Ovary (tissue), 9 donors: ENCODE results near the gene CNGA2. TPM values are rescaled to one million over a fixed set of nuclear protein-coding genes. Genes with fewer than 3 reads are reported as not detected.

Source experiments
- DNase-seq, 5 donors: peaks; one replicate each; pipeline ENCODE4 v3.0.0-alpha.2; 2019 to 2020
- H3K27ac ChIP-seq, 2 donors: fragments of 200-600 bp; one replicate each; pipeline versions ENCODE4 v1.5.1 to v1.8.0; 2019 to 2022
- H3K27me3 ChIP-seq: fragments of 200-600 bp; one replicate; pipeline ENCODE4 v1.8.0; 2022
- H3K36me3 ChIP-seq: fragments of 200-600 bp; sonication (generic); one replicate; pipeline ENCODE4 v1.5.1; 2019
- H3K4me1 ChIP-seq: one replicate; pipeline ENCODE4 v1.8.1; 2013; ENCODE audit warnings: mild to moderate bottlenecking, moderate library complexity; ENCODE audit not compliant: insufficient read depth
- H3K4me3 ChIP-seq: fragments of 200-600 bp; sonication (generic); one replicate; pipeline ENCODE4 v1.5.1; 2017
- H3K9me3 ChIP-seq, 2 donors: fragments of 200-600 bp in 1 of 2; sonication (generic) in 1 of 2; one replicate each; pipeline versions ENCODE4 v1.5.1 to v1.8.1; 2013 to 2019; ENCODE audit warnings: mild to moderate bottlenecking in 1 of 2, moderate library complexity in 1 of 2
- CTCF ChIP-seq, 3 donors: fragments of 450-650 bp in 2 of 3; fragments of 200-600 bp in 1 of 3; IDR thresholded peaks; one replicate each; pipeline versions ENCODE4 v1.5.1 to v1.8.0; 2016 to 2022; ENCODE audit warnings: antibody characterized with exemption in 3 of 3, mild to moderate bottlenecking in 1 of 3
- EP300 ChIP-seq: sonication (generic); formaldehyde crosslinking; IDR thresholded peaks from one replicate; pipeline ENCODE4 v1.6.1; 2017; ENCODE audit warnings: antibody characterized with exemption
- POLR2A ChIP-seq: fragments of 450-650 bp; IDR thresholded peaks from one replicate; pipeline ENCODE4 v1.6.1; 2017; ENCODE audit warnings: antibody characterized with exemption, mild to moderate bottlenecking, moderate library complexity
- WGBS, 3 donors: extraction: QIAGEN DNeasy Blood & Tissue Kit in 1 of 3; methylation state at CpG; one replicate each; pipeline versions ENCODE4 v1.1.5 to v1.1.7; 2013 to 2017; 5-methylcytosine and 5-hydroxymethylcytosine counted together
- intact Hi-C, 4 donors: fragments of 100-400 bp; cut with DNase I; formaldehyde crosslinking; loops; one replicate each; pipeline versions ENCODE4 v1.11.0 to v1.15.1; 2022 to 2023
- polyA plus RNA-seq, 2 donors: library from polyadenylated mRNA; stranded (reverse); fragments of 200-250 nt in 1 of 2; fragments of 350-450 nt in 1 of 2; fragmentation: Illumina TruSeq in 1 of 2; extraction: RNeasy Lipid Tissue Mini Kit (QIAGEN cat#74804) in 1 of 2; gene quantifications; one replicate each; pipeline ENCODE4 v1.2.3, GENCODE V29; 2013 to 2014
- total RNA-seq, 7 donors: library from RNA; depleted of rRNA in 2 of 7; stranded (reverse); fragments of >200 nt in 2 of 7; fragmentation: NEBNext Ultra II Directional in 3 of 7; extraction: Animal tissue kit (Norgen Biotek cat#: 25700) in 3 of 7; gene quantifications; one replicate each; pipeline versions ENCODE4 v1.1.0 to v1.2.4, GENCODE V29; 2016 to 2023
- donor health status: DM: no; HTN: no; CAD: no; lungs with moderate emphysema.
- donor health status: DM: no; HTN: no; CAD: no.
- donor health status: Bipolar disorder and iron deficiency.
- donor health status: DM: yes; HTN: yes; CAD: no.
- donor health status: DM: no; HTN: no; CAD: no.
- donor health status: DM: yes; HTN: yes; CAD: no.

The CNGA2 gene
- total and polyA plus RNA-seq, 9 donors: not detected

GRCh38 chrX:151723156-151723760 lies 11.3 kb upstream of the CNGA2 start:
- intact Hi-C loops: no loop called here
- Histone ChIP-seq H3K27me3 (no peaks in the 10 kb centered on the region), H3K4me1 (no peaks in the 10 kb centered on the region), H3K4me3 (no peak overlapping the region), H3K9me3 (no peaks in the 10 kb centered on the region), H3K27ac (no peak overlapping the region), H3K36me3 (no peaks in the 10 kb centered on the region)
- TF ChIP-seq POLR2A: no peak
- TF ChIP-seq EP300: no peak
- TF ChIP-seq CTCF (IDR thresholded peaks at IDR 0.05): no peak
- DNase-seq: no peak
- 77 to 82% (median 78%) methylated on average over 7 of the region's 7 CpGs for WGBS, 3 donors

GRCh38 chrX:151724563-151725337 lies 9.8 kb upstream of the CNGA2 start:
- intact Hi-C loops: no loop called here
- TF ChIP-seq CTCF (IDR thresholded peaks at IDR 0.05): no peak
- no peak for TF ChIP-seq POLR2A
- TF ChIP-seq EP300: no peak
- Histone ChIP-seq H3K27ac (no peak overlapping the region), H3K4me3 (no peak overlapping the region), H3K9me3 (no peaks in the 10 kb centered on the region), H3K36me3 (no peaks in the 10 kb centered on the region), H3K27me3 (no peaks in the 10 kb centered on the region), H3K4me1 (no peaks in the 10 kb centered on the region)
- WGBS, 3 donors: 41 to 47% (median 43%) methylated on average over 7 of the region's 7 CpGs
- DNase-seq: no peak

- no peak overlapping the region for H3K27ac ChIP-seq
- H3K36me3 ChIP-seq: no peaks in the 10 kb centered on the region
- H3K4me1 ChIP-seq: no peaks in the 10 kb centered on the region
- intact Hi-C loops: no loop called here
- H3K4me3 ChIP-seq: no peak overlapping the region
- TF ChIP-seq CTCF (IDR thresholded peaks at IDR 0.05) (no peak), EP300 (no peak), POLR2A (no peak)
- no peak for DNase-seq
- WGBS, 3 donors: 33 to 40% (median 33%) methylated on average over 1 of the region's 1 CpG
- H3K27me3 ChIP-seq: no peaks in the 10 kb centered on the region
- H3K9me3 ChIP-seq: no peaks in the 10 kb centered on the region
Measured at GRCh38 chrX:151725338-151725614, 9.3 kb upstream of the CNGA2 start.

- TF ChIP-seq EP300: no peak
- 58 to 71% (median 65%) methylated on average over 4 to 5 of the region's 5 CpGs for WGBS, 3 donors
- no peak overlapping the region for H3K27ac ChIP-seq
- no peak overlapping the region for H3K4me3 ChIP-seq
- H3K27me3 ChIP-seq: no peaks in the 10 kb centered on the region
- no peaks in the 10 kb centered on the region for H3K9me3 ChIP-seq
- H3K4me1 ChIP-seq: no peaks in the 10 kb centered on the region
- no peak for DNase-seq
- intact Hi-C loops: no loop called here
- H3K36me3 ChIP-seq: no peaks in the 10 kb centered on the region
Measured at GRCh38 chrX:151726751-151727150, 7.8 kb upstream of the CNGA2 start.

- no peak overlapping the region for H3K27ac ChIP-seq
- 70 to 91% (median 79%) methylated on average over 4 of the region's 4 CpGs for WGBS, 3 donors
- no peak for DNase-seq
Measured at GRCh38 chrX:151727346-151727745, 7.2 kb upstream of the CNGA2 start.

More at GRCh38 chrX:151727346-151727745, 7.2 kb upstream of the CNGA2 start:
- Histone ChIP-seq H3K9me3 (no peaks in the 10 kb centered on the region), H3K4me3 (no peak overlapping the region), H3K4me1 (no peaks in the 10 kb centered on the region), H3K36me3 (no peaks in the 10 kb centered on the region), H3K27me3 (no peaks in the 10 kb centered on the region)
- TF ChIP-seq CTCF (IDR thresholded peaks at IDR 0.05) (no peak), POLR2A (no peak), EP300 (no peak)
- intact Hi-C loops: no loop called here
